Activated T-cell treated with anti-CD3 and anti-CD28 coated beads, Interleukin-2, amount 50 U/mL, for 4 hours (primary cell): ENCODE data around the gene XPO5. TPM values are rescaled to one million over a fixed set of nuclear protein-coding genes. Genes with fewer than 3 reads are reported as not detected.

ENCODE experiments used
- ATAC-seq, 2 donors: fragments of 200-7000 bp; cut with Tn5 transposase; one replicate each; pipeline ENCODE4 v1.10.0; 2021
- DNase-seq: peaks from one replicate; pipeline ENCODE4 v3.0.0-alpha.2; 2020
- H3K27me3 Mint-ChIP-seq: one replicate; pipeline ENCODE4 v1.8.0; 2021; ENCODE audit warnings: low read depth, mixed read lengths
- H3K36me3 Mint-ChIP-seq: one replicate; pipeline ENCODE4 v1.8.0; 2022; ENCODE audit warnings: mixed read lengths; ENCODE audit not compliant: insufficient read depth
- H3K4me1 Mint-ChIP-seq: one replicate; pipeline ENCODE4 v1.8.0; 2021; ENCODE audit warnings: low read depth, mixed read lengths
- H3K4me3 Mint-ChIP-seq: one replicate; pipeline ENCODE4 v1.8.0; 2021; ENCODE audit warnings: mild to moderate bottlenecking, moderate library complexity, mixed read lengths
- H3K9me3 Mint-ChIP-seq: one replicate; pipeline ENCODE4 v1.8.0; 2021; ENCODE audit warnings: mixed read lengths
- total RNA-seq, 3 donors: library from RNA; stranded (reverse); gene quantifications; one replicate each; pipeline ENCODE4 v1.2.1, GENCODE V29; 2021

Gene XPO5
- total RNA-seq, 3 donors from 2014 or later: 116 to 140 (median 120) TPM

- Mint-ChIP-seq H3K4me3 (no peak within 1 kb of the TSS), H3K4me1 (peaks cover 33% of the 10 kb centered on the region), H3K27me3 (no peaks in the 10 kb centered on the region), H3K36me3 (peaks cover 32% of the 10 kb centered on the region), H3K9me3 (no peaks in the 10 kb centered on the region)
- peak; percentile 89 to 92 for ATAC-seq
- DNase-seq: peak; percentile 96
Measured at GRCh38 chr6:43516697-43517504, 58.9 kb downstream of the XPO5 start, which contains the start of the genes POLR1C and YIPF3. Gene POLR1C, plus strand, starts transcription at chr6:43517089. Its CDS starts 21 bp downstream, at chr6:43517110. Gene YIPF3, minus strand, starts transcription at chr6:43516926. Its CDS starts 119 bp downstream, at chr6:43516807.

GRCh38 chr6:43516367-43516696, 59.5 kb downstream of the XPO5 start:
- H3K4me1 Mint-ChIP-seq: peaks cover 37% of the 10 kb centered on the region
- H3K36me3 Mint-ChIP-seq: peaks cover 36% of the 10 kb centered on the region
- no peaks in the 10 kb centered on the region for H3K9me3 Mint-ChIP-seq
- H3K4me3 Mint-ChIP-seq: no peak overlapping the region
- ATAC-seq (peak in 1 of 2 donors; percentile 5), DNase-seq (no peak)
- no peaks in the 10 kb centered on the region for H3K27me3 Mint-ChIP-seq

GRCh38 chr6:43515808-43516207, 60.0 kb downstream of the XPO5 start:
- Mint-ChIP-seq H3K27me3 (no peaks in the 10 kb centered on the region), H3K4me1 (peaks cover 37% of the 10 kb centered on the region), H3K4me3 (no peak overlapping the region), H3K36me3 (peaks cover 35% of the 10 kb centered on the region), H3K9me3 (no peaks in the 10 kb centered on the region)
- DNase-seq (no peak), ATAC-seq (no peak)

- no peak for DNase-seq
- Mint-ChIP-seq H3K27me3 (peaks cover 18% of the 10 kb centered on the region), H3K36me3 (peaks cover 26% of the 10 kb centered on the region), H3K4me1 (peaks cover 41% of the 10 kb centered on the region), H3K4me3 (no peak overlapping the region), H3K9me3 (no peaks in the 10 kb centered on the region)
- ATAC-seq: no peak
Measured at GRCh38 chr6:43511824-43512415, 63.9 kb downstream of the XPO5 start.

- Mint-ChIP-seq H3K9me3 (no peaks in the 10 kb centered on the region), H3K36me3 (peaks cover 26% of the 10 kb centered on the region), H3K4me1 (peaks cover 34% of the 10 kb centered on the region), H3K27me3 (peaks cover 18% of the 10 kb centered on the region), H3K4me3 (peak overlapping the region; percentile 73)
- DNase-seq: no peak
- no peak for ATAC-seq
Measured at GRCh38 chr6:43510827-43511163, 65.0 kb downstream of the XPO5 start.

GRCh38 chr6:43509984-43510826, 65.6 kb downstream of the XPO5 start, which contains the start of gene LRRC73:
Gene LRRC73, minus strand, starts transcription at chr6:43510346. Its CDS starts 561 bp downstream, at chr6:43509785.
- peaks cover 23% of the 10 kb centered on the region for H3K36me3 Mint-ChIP-seq
- peak; percentile 83 to 84 for ATAC-seq
- no peaks in the 10 kb centered on the region for H3K9me3 Mint-ChIP-seq
- peaks cover 29% of the 10 kb centered on the region for H3K4me1 Mint-ChIP-seq
- peaks cover 18% of the 10 kb centered on the region for H3K27me3 Mint-ChIP-seq
- DNase-seq: peak; percentile 77
- peak within 1 kb of the TSS; percentile 82 for H3K4me3 Mint-ChIP-seq

GRCh38 chr6:43509142-43509983, 66.5 kb downstream of the XPO5 start:
- DNase-seq (no peak), ATAC-seq (peak; percentile 1 to 7)
- Mint-ChIP-seq H3K9me3 (no peaks in the 10 kb centered on the region), H3K4me1 (peaks cover 21% of the 10 kb centered on the region), H3K4me3 (peak overlapping the region; percentile 82), H3K27me3 (peaks cover 18% of the 10 kb centered on the region), H3K36me3 (peaks cover 16% of the 10 kb centered on the region)

- H3K4me1 Mint-ChIP-seq: peaks cover 16% of the 10 kb centered on the region
- peak overlapping the region; percentile 82 for H3K4me3 Mint-ChIP-seq
- H3K36me3 Mint-ChIP-seq: peaks cover 14% of the 10 kb centered on the region
- DNase-seq (no peak), ATAC-seq (no peak)
- peaks cover 18% of the 10 kb centered on the region for H3K27me3 Mint-ChIP-seq
- H3K9me3 Mint-ChIP-seq: no peaks in the 10 kb centered on the region
Measured at GRCh38 chr6:43508481-43509141, 67.2 kb downstream of the XPO5 start.

GRCh38 chr6:43506667-43507471, 69.0 kb downstream of the XPO5 start:
- H3K36me3 Mint-ChIP-seq: peaks cover 13% of the 10 kb centered on the region
- DNase-seq (peak; percentile 77), ATAC-seq (peak; percentile 67 to 72)

GRCh38 chr6:43506171-43506570, 69.7 kb downstream of the XPO5 start:
- ATAC-seq (no peak), DNase-seq (no peak)
- H3K36me3 Mint-ChIP-seq: peaks cover 14% of the 10 kb centered on the region
- peaks cover 7% of the 10 kb centered on the region for H3K4me1 Mint-ChIP-seq
- no peaks in the 10 kb centered on the region for H3K9me3 Mint-ChIP-seq
- H3K27me3 Mint-ChIP-seq: peaks cover 18% of the 10 kb centered on the region
- no peak overlapping the region for H3K4me3 Mint-ChIP-seq

More at GRCh38 chr6:43506667-43507471, 69.0 kb downstream of the XPO5 start:
- Mint-ChIP-seq H3K4me3 (no peak overlapping the region), H3K27me3 (peaks cover 18% of the 10 kb centered on the region), H3K4me1 (peaks cover 12% of the 10 kb centered on the region), H3K9me3 (no peaks in the 10 kb centered on the region)

- peaks cover 18% of the 10 kb centered on the region for H3K27me3 Mint-ChIP-seq
- peaks cover 7% of the 10 kb centered on the region for H3K4me1 Mint-ChIP-seq
- H3K9me3 Mint-ChIP-seq: no peaks in the 10 kb centered on the region
- no peak for DNase-seq
- no peak overlapping the region for H3K4me3 Mint-ChIP-seq
- ATAC-seq: no peak
- H3K36me3 Mint-ChIP-seq: peaks cover 12% of the 10 kb centered on the region
Measured at GRCh38 chr6:43505718-43506117, 70.1 kb downstream of the XPO5 start.

- DNase-seq (no peak), ATAC-seq (no peak)
- H3K36me3 Mint-ChIP-seq: peaks cover 14% of the 10 kb centered on the region
- peaks cover 7% of the 10 kb centered on the region for H3K4me1 Mint-ChIP-seq
- H3K9me3 Mint-ChIP-seq: no peaks in the 10 kb centered on the region
- peaks cover 18% of the 10 kb centered on the region for H3K27me3 Mint-ChIP-seq
- H3K4me3 Mint-ChIP-seq: no peak overlapping the region
Measured at GRCh38 chr6:43504756-43505593, 70.9 kb downstream of the XPO5 start.
